Stimulated activated CD4-positive, alpha-beta T cell treated with anti-CD3 and anti-CD28 coated beads, Interleukin-12 subunit alpha, Interleukin-12 subunit beta, amount 100 ng/mL, for 4 hours (primary cell): Measurements from ENCODE around the gene BEST4.
"Not testable (repeated sequence)": the region's sequence is repeated elsewhere in the genome, so short reads cannot be mapped to it uniquely, and the experiment has no call there.

Experiments
- DNase-seq: peaks from one replicate; pipeline ENCODE4 v3.0.0-alpha.2; 2020

BEST4 gene

DNA sequence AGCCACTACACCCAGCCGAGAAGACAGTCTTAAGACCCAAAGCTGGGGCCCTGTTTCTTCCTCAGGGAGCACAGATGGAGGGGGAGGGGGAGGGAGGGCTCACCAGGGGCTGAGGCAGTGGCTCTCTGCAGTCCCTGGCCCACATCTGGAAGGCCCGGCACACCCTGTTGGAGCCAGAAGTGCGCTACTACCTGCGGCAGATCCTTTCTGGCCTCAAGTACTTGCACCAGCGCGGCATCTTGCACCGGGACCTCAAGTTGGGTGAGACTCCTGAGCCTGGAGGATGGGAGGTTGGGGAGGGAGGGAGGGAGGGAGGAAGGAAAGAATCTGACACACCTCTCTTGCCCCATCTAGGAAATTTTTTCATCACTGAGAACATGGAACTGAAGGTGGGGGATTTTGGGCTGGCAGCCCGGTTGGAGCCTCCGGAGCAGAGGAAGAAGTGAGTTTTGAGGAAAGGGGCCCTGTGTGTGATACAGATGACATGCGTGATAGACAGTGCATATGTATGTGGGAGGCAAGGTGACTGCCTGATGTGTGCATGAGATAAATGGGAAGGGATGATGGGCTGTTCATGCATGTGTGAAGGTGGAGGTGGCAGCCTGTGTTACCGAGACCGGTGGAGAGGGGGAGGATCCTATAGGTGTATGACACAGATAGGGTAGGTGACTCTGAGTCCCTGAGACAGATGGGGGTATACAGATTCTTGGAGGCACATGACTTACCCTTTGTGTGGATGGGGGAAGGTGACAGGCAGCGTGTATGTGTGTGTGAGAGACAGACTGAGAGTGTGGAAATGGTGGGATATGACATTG, 13.7 kb upstream of the BEST4 start:
- peak; percentile 47 for DNase-seq

DNA sequence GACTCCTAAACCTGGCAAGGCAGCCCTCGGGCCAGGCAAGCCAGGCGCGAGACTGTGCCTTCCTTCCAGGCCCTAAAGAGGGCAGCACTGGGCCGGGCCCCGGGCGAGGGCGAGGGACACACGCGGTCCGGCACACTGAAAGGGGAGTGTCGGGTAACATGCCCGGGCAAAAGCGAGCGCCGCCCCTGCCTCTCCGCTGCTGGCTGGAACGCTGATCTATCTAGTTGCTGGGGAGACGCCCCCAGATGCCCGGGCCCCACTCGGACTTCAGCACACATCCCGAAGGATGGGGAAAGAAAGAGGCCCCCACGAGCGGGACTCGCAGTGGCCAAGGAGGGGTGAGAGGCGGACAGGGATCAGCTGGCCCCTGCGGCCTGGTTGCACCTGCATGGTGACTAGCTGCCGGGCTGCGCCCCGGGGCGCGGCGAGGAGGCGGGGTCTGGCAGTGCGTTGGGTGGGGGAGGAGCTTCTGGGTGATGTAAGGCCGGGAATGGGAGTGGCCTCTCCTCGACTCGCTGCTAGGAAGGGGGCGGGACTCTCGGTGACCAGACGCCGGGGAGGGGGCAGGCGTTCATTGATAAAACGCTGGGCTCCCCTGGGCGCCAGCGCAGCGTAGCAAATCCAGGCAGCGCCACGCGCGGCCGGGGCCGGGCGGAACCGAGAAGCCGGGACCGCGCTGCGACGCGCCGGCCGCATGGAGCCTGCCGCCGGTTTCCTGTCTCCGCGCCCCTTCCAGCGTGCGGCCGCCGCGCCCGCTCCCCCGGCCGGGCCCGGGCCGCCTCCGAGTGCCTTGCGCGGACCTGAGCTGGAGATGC, 12.0 kb upstream of the BEST4 start, which contains the start of gene PLK3:
Gene PLK3 (plus strand): TSS at position 608 of the 815 bp plus-strand sequence. CDS start 87 bp downstream, at position 695.
- peak; percentile 97 for DNase-seq

DNA sequence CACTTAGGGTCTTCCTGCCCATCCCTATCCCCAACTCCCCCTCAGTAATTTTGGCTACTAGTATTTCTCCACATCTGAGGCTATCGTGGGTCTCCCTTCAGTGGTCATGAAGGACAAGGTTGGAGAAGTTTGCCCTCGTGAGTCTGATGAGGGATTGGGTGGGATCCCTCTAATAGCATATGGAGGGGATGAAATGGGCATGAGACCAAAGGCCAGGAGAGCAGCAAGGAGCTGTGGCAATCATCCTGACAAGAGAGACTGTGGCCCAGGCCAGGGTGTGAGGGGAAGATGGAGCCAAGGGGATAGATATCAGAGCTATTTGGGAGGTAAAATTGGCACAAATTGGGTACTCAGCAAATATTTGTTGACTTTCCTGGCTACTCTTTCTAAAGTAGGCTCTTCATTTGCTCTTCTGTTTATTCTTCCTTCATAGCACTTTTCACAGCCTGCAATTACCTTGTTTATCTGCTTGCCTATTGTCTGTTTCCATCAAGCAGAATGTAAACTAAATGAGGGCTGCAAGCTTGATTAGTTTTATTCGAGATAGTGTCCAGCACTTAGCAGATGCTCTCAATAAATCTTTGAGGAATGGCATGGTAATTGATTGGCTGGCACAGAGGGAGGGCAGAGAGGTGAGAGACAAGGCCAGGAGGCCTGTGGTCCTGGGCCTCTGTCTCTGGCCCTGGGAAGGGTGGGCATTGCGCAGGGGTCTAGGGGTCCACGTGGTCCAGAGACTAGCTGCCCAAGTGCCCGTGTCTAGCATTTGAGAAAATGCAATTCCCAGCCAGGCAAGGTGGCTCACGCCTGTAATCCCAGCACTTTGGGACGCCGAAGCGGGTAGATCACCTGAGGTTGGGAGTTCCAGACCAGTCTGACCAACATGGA, 10.8 kb upstream of the BEST4 start:
- no peak for DNase-seq

DNA sequence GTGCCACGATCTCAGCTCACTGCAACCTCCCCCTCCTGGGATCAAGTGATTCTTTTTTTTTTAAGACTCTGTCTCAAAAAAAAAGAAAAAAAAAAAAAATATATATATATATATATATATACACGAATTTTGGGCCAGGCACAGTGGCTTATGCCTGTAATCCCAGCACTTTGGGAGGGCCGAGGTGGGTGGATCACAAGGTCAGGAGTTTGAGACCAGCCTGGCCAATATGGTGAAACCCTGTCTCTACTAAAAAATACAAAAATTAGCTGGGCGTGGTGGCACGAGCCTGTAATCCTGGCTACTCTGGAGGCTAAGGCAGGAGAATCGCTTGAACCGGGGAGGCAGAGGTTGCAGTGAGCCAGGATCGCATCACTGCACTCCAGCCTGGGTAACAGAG, 9.9 kb upstream of the BEST4 start:
- not testable (repeated sequence) for DNase-seq

DNA sequence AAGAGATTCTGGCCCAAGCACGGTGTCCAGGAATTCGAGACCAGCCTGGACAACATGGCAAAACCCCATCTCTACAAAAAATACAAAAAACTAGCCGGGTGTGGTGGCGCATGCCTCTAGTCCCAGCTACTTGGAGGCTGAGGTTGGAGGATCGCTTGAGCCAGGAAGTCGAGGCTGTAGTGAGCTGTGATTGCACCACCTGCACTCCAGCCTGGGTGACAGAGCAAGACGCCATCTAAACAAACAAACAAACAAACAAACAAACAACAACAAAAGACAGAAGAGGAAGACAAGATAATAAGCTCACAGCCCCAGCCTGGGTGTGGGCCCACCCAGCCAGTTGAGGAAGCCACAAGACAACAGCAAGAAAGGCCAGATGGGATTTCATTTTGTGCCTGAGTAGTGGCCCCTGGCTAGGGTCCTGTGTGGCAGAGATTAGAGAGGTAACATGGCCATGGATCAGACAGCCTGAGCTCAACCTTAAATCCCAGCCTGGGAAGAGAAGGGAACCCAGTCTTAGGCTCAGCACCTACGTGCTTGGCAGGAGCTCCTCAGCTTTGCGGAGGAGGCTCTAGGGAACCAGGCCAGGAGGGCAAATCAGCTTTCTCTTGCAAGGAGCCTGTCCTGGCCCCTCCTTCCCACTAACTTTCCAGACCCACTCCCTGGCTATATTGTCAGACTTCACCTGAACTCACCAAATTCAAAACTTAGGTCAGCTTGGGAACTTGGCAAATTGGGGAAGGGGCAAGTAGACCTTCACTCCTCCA, 4.9 kb upstream of the BEST4 start:
- DNase-seq = no peak

DNA sequence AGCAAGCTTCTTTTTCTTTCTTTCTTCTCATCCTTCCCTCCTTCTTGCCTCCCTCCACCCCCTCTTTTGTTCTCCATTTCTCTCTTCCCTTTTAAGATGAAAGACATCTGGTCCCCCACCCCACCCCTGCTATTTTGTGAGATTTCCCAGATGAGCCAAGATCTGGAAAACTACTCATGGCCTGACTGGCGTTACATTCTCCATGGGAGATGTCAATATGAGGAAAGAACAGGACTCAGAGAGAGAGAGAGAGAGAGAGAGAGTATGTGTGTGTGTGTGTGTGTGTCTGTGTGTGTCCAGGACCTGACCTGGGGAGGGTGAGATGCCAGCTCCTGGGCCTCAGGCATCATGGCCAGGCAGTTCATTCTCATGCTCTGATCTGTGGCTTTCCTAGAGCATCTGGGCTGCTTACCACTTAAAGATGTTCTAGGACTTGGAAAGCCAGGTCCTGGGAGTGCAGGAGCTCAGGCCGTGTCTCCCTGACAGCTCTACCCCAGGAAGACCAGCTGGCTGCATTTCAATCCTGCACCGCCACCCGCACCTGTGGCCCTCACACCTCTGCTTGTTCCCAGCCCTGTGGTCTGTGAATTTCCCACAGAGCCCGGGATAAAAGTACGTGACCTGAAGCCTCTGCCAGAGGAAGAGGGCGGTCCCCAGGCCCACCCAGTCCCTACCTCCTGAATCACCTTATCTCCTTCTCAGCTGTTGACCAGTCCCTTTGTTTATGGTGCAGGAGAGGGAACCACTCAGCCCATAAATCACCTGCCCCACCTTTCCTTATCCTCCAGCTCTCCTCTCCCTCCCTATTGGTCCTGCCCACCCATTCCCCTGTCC, 3.2 kb upstream of the BEST4 start:
- DNase-seq = no peak

DNA sequence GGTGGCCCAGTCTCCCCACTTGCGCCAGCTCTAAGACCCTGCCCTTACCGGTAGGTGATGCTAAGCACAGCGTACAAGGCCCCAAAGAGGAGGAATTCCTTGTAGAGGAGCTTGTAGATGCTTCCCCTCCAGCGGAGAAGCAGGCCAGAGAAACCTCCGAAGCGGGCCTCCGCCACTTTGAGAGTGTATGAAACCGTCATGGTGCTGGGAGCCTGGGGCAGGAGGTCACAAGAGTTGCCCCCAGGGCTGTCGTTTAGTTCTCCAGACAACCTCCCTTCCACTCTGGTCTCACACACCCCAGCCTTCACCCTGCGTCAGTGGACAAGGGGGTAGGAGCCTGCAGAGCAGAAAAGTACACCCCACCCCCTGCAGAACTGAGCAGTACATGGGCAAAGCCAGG, 464 bp downstream of the BEST4 start:
- DNase-seq = no peak

DNA sequence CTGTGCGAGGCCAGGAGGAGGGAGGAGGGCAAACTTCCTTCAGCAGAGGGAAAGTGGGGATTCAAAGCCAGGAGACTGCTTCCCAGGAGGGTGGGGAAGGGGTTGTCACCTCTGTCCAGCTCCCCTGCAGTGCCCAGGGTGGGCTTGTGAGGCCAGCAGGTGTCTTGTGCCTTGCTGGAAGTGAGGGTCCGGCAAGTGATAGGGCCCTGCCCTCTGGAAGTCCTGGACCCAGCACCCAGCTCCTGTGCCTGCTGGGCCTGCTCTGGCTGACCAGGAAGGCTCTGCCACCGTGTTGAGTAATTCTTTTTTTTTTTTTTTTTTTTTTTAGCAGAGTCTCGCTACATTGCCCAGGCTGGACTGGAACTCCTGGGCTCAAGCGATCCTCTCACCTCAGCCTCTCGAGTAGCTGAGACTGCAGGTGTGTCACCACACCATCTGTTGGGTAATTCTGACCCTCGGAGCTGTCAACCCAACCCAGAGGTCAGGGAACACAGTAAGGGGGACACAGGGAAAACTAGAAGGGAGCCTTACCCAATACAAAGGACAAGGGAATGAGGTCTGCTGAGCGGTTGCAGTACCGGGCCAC, 1.0 kb downstream of the BEST4 start:
- no peak for DNase-seq

DNA sequence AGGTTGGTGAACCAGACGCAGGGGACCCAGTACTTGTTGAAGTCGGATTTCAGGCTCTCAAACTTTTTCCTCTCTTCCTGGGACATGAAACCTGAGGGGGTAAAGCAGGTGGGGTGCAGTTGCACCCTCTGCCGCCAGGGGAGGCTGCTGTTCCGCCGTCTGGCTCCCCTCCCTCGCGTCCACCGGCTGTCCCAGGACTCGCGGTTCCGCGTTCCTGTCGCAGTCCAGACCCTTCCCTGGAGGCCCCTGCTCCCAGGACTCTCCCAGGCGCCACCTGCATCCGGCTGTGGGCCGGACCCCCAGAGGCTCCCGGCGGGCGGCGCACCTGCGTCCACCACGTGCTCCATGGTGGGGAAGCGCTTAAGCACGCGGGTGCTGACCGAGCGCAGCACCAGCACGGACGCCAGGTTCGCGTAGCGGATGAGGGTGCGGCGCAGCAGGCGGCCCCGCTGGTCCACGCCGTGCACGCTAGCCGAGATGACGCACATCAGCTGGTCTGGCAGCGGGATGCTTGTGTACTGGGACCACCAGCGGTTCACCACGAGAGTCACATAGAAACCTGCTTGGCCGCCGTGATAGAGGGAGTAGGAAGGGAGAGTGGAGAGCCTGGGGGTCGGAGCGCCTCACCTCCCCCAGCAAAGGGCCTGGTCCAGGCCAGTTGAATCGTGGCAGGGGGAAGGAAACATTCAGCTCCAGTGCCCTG, 1.7 kb downstream of the BEST4 start:
- peak; percentile 75 for DNase-seq

DNA sequence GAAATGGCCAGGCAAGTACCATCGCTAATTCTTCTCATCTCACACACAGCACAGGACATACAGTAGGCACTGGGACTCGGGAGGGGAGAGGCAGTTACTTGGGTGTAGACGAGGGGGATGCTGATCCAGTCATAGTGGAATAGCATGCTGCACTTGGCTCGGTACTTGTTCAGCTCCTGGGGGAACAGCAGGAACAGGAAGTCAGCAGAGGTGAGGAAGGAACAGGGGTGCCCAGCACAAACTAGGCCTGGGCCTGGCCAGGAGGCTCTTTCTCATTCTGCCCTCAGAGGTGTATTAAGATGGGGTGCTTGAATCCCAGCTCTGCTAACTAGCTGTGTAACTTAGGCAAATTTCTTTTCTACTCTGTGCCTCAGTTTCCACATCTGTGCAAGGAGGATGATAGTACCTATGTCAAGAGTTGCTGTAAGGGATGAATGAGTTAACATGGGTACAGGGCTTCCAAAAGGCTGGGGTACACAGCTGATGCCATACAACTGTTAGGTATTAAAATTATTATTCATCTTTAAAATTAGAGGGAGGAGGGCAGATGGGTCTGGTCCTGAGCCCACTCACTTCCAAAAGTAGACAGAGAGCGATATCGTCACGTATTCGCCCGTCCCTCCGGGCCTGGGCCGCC, 2.4 kb downstream of the BEST4 start:
- no peak for DNase-seq

DNA sequence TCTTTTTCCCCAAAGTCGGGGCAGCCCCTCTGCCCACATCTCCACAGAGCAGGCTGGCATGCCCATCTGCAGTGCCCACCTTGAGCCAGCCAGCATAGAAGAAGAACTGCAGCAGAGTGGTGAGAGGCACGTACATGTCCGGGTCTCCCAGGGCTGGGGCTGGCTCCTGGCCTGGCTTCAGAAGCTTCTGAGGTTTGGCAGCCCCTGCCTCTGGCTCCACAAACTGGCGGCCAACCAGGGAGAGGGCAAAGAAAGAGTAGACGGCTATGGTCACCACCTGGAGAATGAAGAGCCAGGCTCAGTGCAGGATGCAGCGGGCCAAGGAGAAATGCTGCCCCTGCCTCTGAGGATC, 3.0 kb downstream of the BEST4 start:
- no peak for DNase-seq

DNA sequence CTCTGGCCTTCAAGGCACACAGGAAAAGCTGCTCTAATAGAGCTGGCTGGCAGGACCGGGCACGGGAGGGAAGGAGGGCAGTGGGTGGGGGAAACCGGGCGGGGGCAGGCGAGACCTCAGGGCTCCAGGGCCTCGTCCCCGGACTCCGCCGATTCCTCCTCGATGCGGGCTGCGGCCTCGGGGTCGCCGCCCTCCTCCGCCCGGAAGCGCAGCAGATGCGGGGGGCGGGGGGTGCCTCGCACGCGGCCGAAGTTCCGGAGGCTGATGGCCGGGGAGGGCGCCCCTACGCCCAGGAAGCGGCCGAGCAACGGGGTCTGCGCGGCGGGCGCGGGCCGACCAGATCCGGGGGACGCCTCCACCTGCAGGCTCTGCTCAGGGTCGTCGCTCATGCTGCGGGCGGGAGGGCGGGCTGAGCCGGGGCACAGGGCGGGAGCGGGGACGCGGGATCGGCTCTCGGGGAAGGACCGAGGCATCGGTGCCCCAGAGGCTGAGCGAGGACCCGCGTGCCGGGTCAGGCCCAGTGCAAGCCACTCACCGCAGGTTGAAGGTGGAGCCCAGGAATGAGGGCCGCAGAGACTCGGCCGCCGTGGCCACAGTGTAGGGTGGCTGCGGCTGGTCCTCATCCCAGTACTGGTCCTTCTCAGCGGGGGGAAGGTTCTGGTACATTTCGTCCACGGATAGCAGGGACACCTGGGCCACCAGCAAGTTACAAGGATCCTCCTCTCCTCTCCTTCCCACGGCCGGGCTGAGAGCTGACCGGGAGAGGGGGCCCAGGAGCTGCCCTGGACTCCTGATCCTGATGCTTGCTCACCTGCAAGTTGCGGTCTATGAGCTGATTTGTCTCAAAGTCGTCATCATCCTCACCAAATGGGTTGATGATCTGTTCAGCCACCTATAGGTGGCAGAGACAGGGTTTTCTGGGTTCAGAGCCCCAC, 3.6 kb downstream of the BEST4 start:
- DNase-seq = no peak

DNA sequence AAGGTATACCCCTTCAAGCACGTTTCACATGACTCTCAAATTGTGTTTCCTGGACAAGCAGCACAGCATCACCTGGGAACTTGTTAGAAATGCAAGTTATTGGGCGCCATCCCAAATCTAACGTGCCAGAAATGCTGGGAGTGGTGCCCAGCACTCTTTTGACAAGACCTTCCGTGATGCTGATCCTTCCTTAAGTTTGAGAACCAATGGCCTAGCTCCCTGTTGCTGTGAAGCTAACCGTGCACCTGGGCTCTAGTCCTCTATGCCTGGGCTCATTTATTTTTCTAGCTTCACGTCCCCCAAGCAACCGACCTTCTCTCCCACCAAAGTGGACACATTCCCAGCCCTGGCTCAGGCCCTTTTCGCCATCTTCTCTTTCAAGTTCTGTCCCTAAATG, 4.3 kb downstream of the BEST4 start:
- DNase-seq = no peak

DNA sequence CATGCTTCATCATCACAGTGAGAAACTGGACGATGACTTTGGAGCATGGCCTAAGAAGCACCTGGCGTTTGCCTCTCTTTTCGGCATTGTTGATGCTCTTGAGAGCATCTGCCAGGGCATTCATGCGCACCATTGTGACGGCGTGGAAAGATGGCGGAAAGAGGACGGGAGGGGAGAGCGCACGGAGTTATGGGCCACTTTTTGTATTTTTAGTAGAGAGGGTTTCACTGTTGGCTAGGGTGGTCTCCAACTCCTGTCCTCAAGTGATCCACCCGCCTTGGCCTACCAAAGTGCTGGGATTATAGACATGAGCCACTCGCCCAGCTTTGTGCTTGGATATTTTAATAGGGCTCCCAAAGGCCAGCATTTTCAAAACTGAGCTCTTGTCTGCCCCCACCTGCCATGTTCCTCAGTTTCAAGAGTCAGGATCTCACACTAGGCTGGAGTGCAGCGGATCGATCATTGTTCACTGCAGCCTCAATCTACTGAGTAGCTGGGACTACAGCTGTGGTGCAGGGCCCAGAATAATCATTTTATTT, 7.3 kb downstream of the BEST4 start:
- no peak for DNase-seq

DNA sequence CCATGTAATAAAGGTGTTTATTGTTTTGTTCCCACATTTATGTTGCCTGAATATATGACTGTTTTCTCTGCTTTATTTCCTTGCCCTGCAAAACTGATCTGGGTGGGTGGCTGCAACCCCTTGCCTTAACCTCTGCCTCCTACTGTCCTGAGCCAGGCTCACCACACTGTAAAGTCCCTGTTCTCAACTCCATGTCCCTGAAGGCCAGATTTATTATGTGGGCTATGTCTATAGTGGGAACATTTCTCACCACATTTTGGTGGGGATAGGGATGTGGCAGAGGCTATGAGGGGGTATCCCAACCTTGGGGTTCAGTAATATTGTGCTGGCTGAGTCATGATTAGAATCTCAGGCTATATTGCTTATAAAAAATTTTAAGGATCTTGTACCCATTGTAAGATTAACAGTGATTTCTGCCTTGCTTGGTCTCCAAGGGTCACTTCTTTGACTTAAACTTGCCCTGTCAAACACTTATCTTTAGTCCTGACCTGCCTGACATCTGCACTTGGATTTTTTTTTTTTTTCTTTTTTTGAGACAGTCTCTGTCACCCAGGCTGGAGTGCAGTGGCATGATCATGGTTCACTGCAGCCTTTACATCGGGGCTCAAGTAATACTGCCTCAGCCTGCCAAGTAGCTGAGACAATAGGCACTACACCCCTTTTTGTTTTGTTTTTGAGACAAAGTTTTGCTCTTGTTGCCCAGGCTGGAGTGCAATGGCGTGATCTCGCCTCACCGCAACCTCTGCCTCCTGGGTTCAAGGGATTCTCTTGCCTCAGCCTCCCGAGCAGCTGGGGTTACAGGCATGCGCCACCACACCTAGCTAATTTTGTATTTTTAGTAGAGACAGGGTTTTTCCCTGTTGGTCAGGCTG, 9.0 kb downstream of the BEST4 start:
- DNase-seq = no peak

DNA sequence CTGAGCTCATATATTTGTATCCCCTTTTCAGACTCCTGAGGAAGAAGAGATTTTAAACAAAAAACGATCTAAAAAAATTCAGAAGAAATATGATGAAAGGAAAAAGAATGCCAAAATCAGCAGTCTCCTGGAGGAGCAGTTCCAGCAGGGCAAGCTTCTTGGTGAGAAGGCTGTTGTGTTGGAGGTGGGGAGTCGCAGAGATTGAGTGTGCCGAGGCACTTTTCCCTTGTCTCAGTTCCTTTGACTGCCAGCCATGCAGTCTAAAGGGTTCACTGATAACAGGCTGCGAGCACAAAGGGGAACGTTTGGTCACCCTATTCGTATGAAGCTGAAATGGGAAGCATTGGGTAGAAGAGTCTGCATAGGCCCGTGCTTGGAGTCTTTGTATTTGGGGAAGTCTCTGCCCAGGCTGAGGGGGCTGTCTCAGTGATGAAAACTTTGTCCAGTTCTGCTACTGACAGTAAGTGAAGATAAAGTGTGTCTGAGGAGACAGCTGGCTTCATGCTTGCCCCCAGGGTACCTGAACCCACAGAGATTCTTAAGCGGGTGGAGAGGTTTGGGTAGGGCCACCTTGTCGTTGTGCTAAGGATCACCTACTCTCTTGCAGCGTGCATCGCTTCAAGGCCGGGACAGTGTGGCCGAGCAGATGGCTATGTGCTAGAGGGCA, 9.9 kb downstream of the BEST4 start:
- DNase-seq = no peak

DNA sequence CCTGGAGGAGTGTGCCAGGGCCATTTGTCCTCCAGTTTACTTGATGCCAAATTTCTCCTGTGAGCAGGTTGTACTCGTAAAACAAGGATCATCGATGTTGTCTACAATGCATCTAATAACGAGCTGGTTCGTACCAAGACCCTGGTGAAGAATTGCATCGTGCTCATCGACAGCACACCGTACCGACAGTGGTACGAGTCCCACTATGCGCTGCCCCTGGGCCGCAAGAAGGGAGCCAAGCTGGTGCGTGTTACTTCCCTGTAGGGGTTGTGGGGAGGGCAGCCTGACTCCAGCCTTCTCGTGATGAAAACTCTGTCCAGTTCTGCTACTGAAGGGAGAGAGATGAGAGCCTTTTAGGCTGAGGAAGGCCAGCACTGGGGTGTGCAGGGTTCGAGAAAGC, 10.4 kb downstream of the BEST4 start:
- DNase-seq = no peak
